HEK293 (cell line): ENCODE data around the gene NOL9.

Experiments
- CTCF ChIA-PET: fragments of 350-600 bp; formaldehyde crosslinking; extraction: SDS; loops from one replicate; lab custom pipeline; 2021; ENCODE audit warnings: antibody characterized with exemption; lab: Yijun Ruan, JAX
- POLR2A ChIA-PET: fragments of 300-600 bp; formaldehyde crosslinking; extraction: SDS; loops from one replicate; lab custom pipeline; 2020; ENCODE audit warnings: antibody characterized with exemption, inconsistent platforms; lab: Yijun Ruan, JAX
- H3K27ac ChIP-seq: fragments of 200-500 bp; sonication (Bioruptor generic); 2 replicates; pipeline ENCODE4 v1.5.1; 2014; ENCODE audit warnings: low read depth, low read length, control low read depth, inconsistent platforms; ENCODE audit errors: extremely low read depth
- H3K36me3 ChIP-seq, 2 experiments: fragments of 200-500 bp in 1 of 2; sonication (Bioruptor generic) in 1 of 2; 1 replicate in 1 of 2; 2 replicates in 1 of 2; pipeline ENCODE4 v1.5.1; 2014 to 2017; ENCODE audit warnings: inconsistent platforms in 2 of 2, low read length in 2 of 2; ENCODE audit not compliant: control insufficient read depth in 2 of 2, insufficient read depth in 1 of 2
- H3K4me1 ChIP-seq: fragments of 200-500 bp; sonication (Bioruptor generic); 2 replicates; pipeline ENCODE4 v1.5.1; 2014; ENCODE audit warnings: mild to moderate bottlenecking, low read length, inconsistent platforms; ENCODE audit not compliant: control insufficient read depth, insufficient read depth
- H3K4me3 ChIP-seq: 2 replicates; pipeline ENCODE4 v1.5.1; 2011; ENCODE audit warnings: low read depth, mild to moderate bottlenecking, control low read depth, low read length, moderate library complexity
- H3K9me3 ChIP-seq: fragments of 200-500 bp; sonication (Bioruptor generic); 2 replicates; pipeline ENCODE4 v1.5.1; 2014; ENCODE audit warnings: low read depth, low read length, inconsistent platforms; ENCODE audit not compliant: control insufficient read depth, insufficient read depth
- BCL11A ChIP-seq: fragments of 450-650 bp; formaldehyde crosslinking; IDR thresholded peaks from 2 replicates; pipeline ENCODE4 v1.5.1; 2016; ENCODE audit warnings: low read depth, missing biosample characterization, missing genetic modification characterization
- GLIS2 ChIP-seq: fragments of 450-650 bp; formaldehyde crosslinking; IDR thresholded peaks from 2 replicates; pipeline ENCODE4 v1.5.1; 2016; ENCODE audit warnings: missing biosample characterization, missing genetic modification characterization
- KLF9 ChIP-seq: fragments of 450-650 bp; formaldehyde crosslinking; IDR thresholded peaks from 2 replicates; pipeline ENCODE4 v1.5.1; 2016; ENCODE audit warnings: missing biosample characterization, missing genetic modification characterization, low read depth
- SCRT1 ChIP-seq: fragments of 450-650 bp; formaldehyde crosslinking; IDR thresholded peaks from 2 replicates; pipeline ENCODE4 v1.5.1; 2016; ENCODE audit warnings: missing biosample characterization, missing genetic modification characterization, borderline replicate concordance
- SP7 ChIP-seq: fragments of 450-650 bp; formaldehyde crosslinking; IDR thresholded peaks from 2 replicates; pipeline ENCODE4 v1.5.1; 2016; ENCODE audit warnings: missing biosample characterization, missing genetic modification characterization
- WT1 ChIP-seq: fragments of 450-650 bp; formaldehyde crosslinking; IDR thresholded peaks from 2 replicates; pipeline ENCODE4 v1.5.1; 2016; ENCODE audit warnings: missing biosample characterization, missing genetic modification characterization
- ZIC2 ChIP-seq: fragments of 450-650 bp; formaldehyde crosslinking; IDR thresholded peaks from 2 replicates; pipeline ENCODE4 v1.5.1; 2016; ENCODE audit warnings: missing biosample characterization, missing genetic modification characterization
- ZNF146 ChIP-seq: fragments of 450-650 bp; formaldehyde crosslinking; IDR thresholded peaks from 2 replicates; pipeline ENCODE4 v1.5.1; 2016; ENCODE audit warnings: missing biosample characterization, missing genetic modification characterization
- ZNF302 ChIP-seq: fragments of 450-650 bp; formaldehyde crosslinking; IDR thresholded peaks from 2 replicates; pipeline ENCODE4 v1.5.1; 2016; ENCODE audit warnings: missing biosample characterization, missing genetic modification characterization, low read depth
- ZNF394 ChIP-seq: fragments of 450-650 bp; formaldehyde crosslinking; IDR thresholded peaks from 2 replicates; pipeline ENCODE4 v1.5.1; 2016; ENCODE audit warnings: missing biosample characterization, missing genetic modification characterization, mild to moderate bottlenecking, moderate library complexity, borderline replicate concordance
- ZNF473 ChIP-seq: fragments of 450-650 bp; formaldehyde crosslinking; IDR thresholded peaks from 2 replicates; pipeline ENCODE4 v1.5.1; 2017; ENCODE audit warnings: missing biosample characterization, missing genetic modification characterization
- ZNF521 ChIP-seq: fragments of 450-650 bp; formaldehyde crosslinking; IDR thresholded peaks from 2 replicates; pipeline ENCODE4 v1.5.1; 2017; ENCODE audit warnings: missing biosample characterization, mild to moderate bottlenecking, missing genetic modification characterization
- ZNF571 ChIP-seq: fragments of 450-650 bp; formaldehyde crosslinking; IDR thresholded peaks from 2 replicates; pipeline ENCODE4 v1.5.0; 2017; ENCODE audit warnings: missing biosample characterization, missing genetic modification characterization
- ZNF624 ChIP-seq: fragments of 450-650 bp; formaldehyde crosslinking; IDR thresholded peaks from 2 replicates; pipeline ENCODE4 v1.5.1; 2017; ENCODE audit warnings: missing biosample characterization, missing genetic modification characterization
- ZNF629 ChIP-seq: fragments of 450-650 bp; formaldehyde crosslinking; IDR thresholded peaks from 2 replicates; pipeline ENCODE4 v1.5.1; 2017; ENCODE audit warnings: missing biosample characterization, missing genetic modification characterization
- ZNF701 ChIP-seq: fragments of 450-650 bp; formaldehyde crosslinking; IDR thresholded peaks from 2 replicates; pipeline ENCODE4 v1.5.1; 2016; ENCODE audit warnings: missing biosample characterization, missing genetic modification characterization
- ZNF791 ChIP-seq: fragments of 450-650 bp; formaldehyde crosslinking; IDR thresholded peaks from 2 replicates; pipeline ENCODE4 v1.5.1; 2016; ENCODE audit warnings: missing biosample characterization, missing genetic modification characterization
- TF ChIP-seq, protein P1 (sequence below): fragments of 450-650 bp; formaldehyde crosslinking; IDR thresholded peaks from 2 replicates; pipeline ENCODE4 v1.5.1; 2016; ENCODE audit warnings: missing biosample characterization, missing genetic modification characterization
- TF ChIP-seq, protein P2 (sequence below): fragments of 450-650 bp; formaldehyde crosslinking; IDR thresholded peaks from 2 replicates; pipeline ENCODE4 v1.5.0; 2017; ENCODE audit warnings: missing biosample characterization, missing genetic modification characterization, borderline replicate concordance
- TF ChIP-seq, protein P3 (sequence below): fragments of 450-650 bp; formaldehyde crosslinking; IDR thresholded peaks from 2 replicates; pipeline ENCODE4 v1.5.1; 2017; ENCODE audit warnings: missing biosample characterization, missing genetic modification characterization

Gene NOL9

DNA sequence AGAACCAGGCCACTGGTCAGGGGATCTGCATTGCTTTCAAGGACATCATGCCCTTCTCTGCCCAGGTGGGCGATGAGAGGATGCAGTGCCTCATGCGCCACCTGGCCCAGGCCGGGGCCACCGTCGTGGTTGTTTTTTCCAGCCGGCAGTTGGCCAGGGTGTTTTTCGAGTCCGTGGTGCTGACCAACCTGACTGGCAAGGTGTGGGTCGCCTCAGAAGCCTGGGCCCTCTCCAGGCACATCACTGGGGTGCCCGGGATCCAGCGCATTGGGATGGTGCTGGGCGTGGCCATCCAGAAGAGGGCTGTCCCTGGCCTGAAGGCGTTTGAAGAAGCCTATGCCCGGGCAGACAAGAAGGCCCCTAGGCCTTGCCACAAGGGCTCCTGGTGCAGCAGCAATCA is 20.5 kb upstream of the NOL9 start:
- no peaks in the 10 kb centered on the region for H3K9me3 ChIP-seq
- peaks cover 2% of the 10 kb centered on the region; the same call in 1 of the 2 replicates for H3K4me1 ChIP-seq
- TF ChIP-seq ZNF394 (tag by site-specific recombination): no peak
- TF ChIP-seq ZNF473 (tag by site-specific recombination): no peak
- TF ChIP-seq GLIS2: no peak
- no peak for TF ChIP-seq ZNF629
- TF ChIP-seq, protein P1, sequence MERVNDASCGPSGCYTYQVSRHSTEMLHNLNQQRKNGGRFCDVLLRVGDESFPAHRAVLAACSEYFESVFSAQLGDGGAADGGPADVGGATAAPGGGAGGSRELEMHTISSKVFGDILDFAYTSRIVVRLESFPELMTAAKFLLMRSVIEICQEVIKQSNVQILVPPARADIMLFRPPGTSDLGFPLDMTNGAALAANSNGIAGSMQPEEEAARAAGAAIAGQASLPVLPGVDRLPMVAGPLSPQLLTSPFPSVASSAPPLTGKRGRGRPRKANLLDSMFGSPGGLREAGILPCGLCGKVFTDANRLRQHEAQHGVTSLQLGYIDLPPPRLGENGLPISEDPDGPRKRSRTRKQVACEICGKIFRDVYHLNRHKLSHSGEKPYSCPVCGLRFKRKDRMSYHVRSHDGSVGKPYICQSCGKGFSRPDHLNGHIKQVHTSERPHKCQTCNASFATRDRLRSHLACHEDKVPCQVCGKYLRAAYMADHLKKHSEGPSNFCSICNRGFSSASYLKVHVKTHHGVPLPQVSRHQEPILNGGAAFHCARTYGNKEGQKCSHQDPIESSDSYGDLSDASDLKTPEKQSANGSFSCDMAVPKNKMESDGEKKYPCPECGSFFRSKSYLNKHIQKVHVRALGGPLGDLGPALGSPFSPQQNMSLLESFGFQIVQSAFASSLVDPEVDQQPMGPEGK (tag by site-specific recombination): no peak
- no peak for TF ChIP-seq ZNF521 (tag by site-specific recombination)
- TF ChIP-seq ZNF146 (tag by site-specific recombination): no peak
- TF ChIP-seq, protein P2, sequence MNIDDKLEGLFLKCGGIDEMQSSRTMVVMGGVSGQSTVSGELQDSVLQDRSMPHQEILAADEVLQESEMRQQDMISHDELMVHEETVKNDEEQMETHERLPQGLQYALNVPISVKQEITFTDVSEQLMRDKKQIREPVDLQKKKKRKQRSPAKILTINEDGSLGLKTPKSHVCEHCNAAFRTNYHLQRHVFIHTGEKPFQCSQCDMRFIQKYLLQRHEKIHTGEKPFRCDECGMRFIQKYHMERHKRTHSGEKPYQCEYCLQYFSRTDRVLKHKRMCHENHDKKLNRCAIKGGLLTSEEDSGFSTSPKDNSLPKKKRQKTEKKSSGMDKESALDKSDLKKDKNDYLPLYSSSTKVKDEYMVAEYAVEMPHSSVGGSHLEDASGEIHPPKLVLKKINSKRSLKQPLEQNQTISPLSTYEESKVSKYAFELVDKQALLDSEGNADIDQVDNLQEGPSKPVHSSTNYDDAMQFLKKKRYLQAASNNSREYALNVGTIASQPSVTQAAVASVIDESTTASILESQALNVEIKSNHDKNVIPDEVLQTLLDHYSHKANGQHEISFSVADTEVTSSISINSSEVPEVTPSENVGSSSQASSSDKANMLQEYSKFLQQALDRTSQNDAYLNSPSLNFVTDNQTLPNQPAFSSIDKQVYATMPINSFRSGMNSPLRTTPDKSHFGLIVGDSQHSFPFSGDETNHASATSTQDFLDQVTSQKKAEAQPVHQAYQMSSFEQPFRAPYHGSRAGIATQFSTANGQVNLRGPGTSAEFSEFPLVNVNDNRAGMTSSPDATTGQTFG (tag by site-specific recombination): no peak
- TF ChIP-seq SP7 (tag by site-specific recombination): no peak
- no peak for TF ChIP-seq ZNF571
- TF ChIP-seq BCL11A (tag by site-specific recombination): no peak
- TF ChIP-seq ZNF791 (tag by site-specific recombination): no peak
- no peak for TF ChIP-seq ZNF302 (tag by site-specific recombination)
- H3K4me3 ChIP-seq: no peak overlapping the region
- POLR2A ChIA-PET: no interaction called here
- CTCF ChIA-PET: interaction anchor here (0.5 kb wide), 1 partner anchor 85 kb away, joined by 3 read pairs; no protein-coding TSS in a partner anchor
- H3K36me3 ChIP-seq: no peaks in the 10 kb centered on the region
- H3K27ac ChIP-seq: no peak overlapping the region

DNA sequence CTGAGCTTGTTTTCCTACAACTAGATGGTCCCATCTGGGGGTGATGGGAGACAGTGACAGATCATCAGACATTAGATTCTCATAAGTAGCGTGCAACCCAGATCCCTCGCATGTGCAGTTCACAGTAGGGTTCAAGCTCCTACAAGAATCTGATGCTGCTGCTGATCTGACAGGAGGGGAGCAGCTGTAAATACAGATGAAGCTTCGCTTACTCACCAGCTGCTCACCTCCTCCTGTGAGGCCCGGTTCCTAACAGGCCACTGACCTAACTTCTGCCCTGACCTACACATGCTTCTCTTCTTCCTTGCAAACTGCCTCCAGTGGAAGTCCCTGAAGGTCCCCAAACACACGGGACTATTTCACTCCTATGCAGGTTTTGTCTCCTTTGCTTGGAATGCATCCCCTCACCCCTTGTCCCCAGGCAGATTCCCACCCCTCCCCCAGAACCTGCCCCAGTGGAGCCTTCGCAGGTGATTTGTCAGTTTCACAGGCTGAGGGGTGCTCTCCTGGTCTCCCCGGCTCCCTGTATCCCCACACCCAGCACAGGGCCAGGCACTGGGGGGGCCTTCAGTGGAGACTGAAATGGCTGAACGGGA is 19.8 kb upstream of the NOL9 start:
- no peak for TF ChIP-seq KLF9
- TF ChIP-seq, protein P3, sequence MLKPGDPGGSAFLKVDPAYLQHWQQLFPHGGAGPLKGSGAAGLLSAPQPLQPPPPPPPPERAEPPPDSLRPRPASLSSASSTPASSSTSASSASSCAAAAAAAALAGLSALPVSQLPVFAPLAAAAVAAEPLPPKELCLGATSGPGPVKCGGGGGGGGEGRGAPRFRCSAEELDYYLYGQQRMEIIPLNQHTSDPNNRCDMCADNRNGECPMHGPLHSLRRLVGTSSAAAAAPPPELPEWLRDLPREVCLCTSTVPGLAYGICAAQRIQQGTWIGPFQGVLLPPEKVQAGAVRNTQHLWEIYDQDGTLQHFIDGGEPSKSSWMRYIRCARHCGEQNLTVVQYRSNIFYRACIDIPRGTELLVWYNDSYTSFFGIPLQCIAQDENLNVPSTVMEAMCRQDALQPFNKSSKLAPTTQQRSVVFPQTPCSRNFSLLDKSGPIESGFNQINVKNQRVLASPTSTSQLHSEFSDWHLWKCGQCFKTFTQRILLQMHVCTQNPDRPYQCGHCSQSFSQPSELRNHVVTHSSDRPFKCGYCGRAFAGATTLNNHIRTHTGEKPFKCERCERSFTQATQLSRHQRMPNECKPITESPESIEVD: no peak
- no peak for TF ChIP-seq ZIC2
- no peak for TF ChIP-seq WT1 (tag by site-specific recombination)
- no peak for TF ChIP-seq ZNF701 (tag by site-specific recombination)
- TF ChIP-seq ZNF624 (tag by site-specific recombination): no peak
- no peak for TF ChIP-seq SCRT1
- Histone ChIP-seq H3K9me3 (no peaks in the 10 kb centered on the region), H3K4me3 (no peak overlapping the region), H3K27ac (no peak overlapping the region), H3K36me3 (no peaks in the 10 kb centered on the region), H3K4me1 (no peaks in the 10 kb centered on the region)
- ChIA-PET POLR2A (no interaction called here), CTCF (interaction anchor here (0.7 kb wide), 1 partner anchor 68 kb away, joined by 3 read pairs; no protein-coding TSS in a partner anchor)
